A549 (cell line): ENCODE results near the gene DCAKD. TPM values are rescaled to one million over a fixed set of nuclear protein-coding genes. Genes with fewer than 3 reads are reported as not detected.

Experiments used
- ATAC-seq, 2 experiments: fragments of 200-7000 bp in 1 of 2; fragments of >200 bp in 1 of 2; cut with Nextera tagmentation in 1 of 2; cut with Tn5 transposase in 1 of 2; 3 replicates each; pipeline versions ENCODE4 v1.8.0 to v1.9.1; 2018 to 2020; ENCODE audit warnings: mild to moderate bottlenecking in 1 of 2, moderate library complexity in 1 of 2
- CTCF ChIA-PET: fragments of 300-600 bp; sonication (Branson Sonifier 250); formaldehyde crosslinking; extraction: SDS; loops from one replicate; lab custom pipeline; 2021; ENCODE audit warnings: antibody characterized with exemption, inconsistent platforms; lab: Yijun Ruan, JAX
- POLR2A ChIA-PET: fragments of 350-600 bp; formaldehyde crosslinking; extraction: SDS; loops from one replicate; lab custom pipeline; 2021; ENCODE audit warnings: antibody characterized with exemption, inconsistent platforms; lab: Yijun Ruan, JAX
- DNase-seq, 2 experiments: peaks; one replicate each; pipeline versions ENCODE4 v3.0.0 to v3.0.0-alpha.2; 2011 to 2016; ENCODE audit warnings: low read depth in 1 of 2, low spot score in 1 of 2
- FAIRE-seq: peaks from 2 replicates; lab custom pipeline; 2011; peaks lifted over from hg19 to GRCh38; lab: Jason Lieb, UNC
- H3K27ac ChIP-seq, 2 experiments: fragments of >200 bp; sonication (Bioruptor Twin); formaldehyde crosslinking; 3 replicates each; pipeline ENCODE4 v1.5.1; 2016 to 2017
- H3K4me1 ChIP-seq: fragments of >200 bp; sonication (Bioruptor Twin); formaldehyde crosslinking; 3 replicates; pipeline ENCODE4 v1.6.1; 2016
- H3K4me2 ChIP-seq: fragments of >200 bp; sonication (Bioruptor Twin); formaldehyde crosslinking; 3 replicates; pipeline ENCODE4 v1.6.1; 2016
- H3K4me3 ChIP-seq: fragments of >200 bp; sonication (Bioruptor Twin); formaldehyde crosslinking; 3 replicates; pipeline ENCODE4 v1.5.1; 2016
- H3K9me3 ChIP-seq: fragments of >200 bp; sonication (Bioruptor Twin); formaldehyde crosslinking; 3 replicates; pipeline ENCODE4 v1.6.1; 2016
- BHLHE40 ChIP-seq: IDR thresholded peaks from 2 replicates; pipeline ENCODE4 v1.6.1; 2012; ENCODE audit warnings: low read depth, low read length, inconsistent platforms
- CBX2 ChIP-seq: fragments of 200-600 bp; sonication (generic); IDR thresholded peaks from 2 replicates; pipeline ENCODE4 v1.6.1; 2016; ENCODE audit warnings: low read depth, mild to moderate bottlenecking, borderline replicate concordance
- CHD4 ChIP-seq: fragments of 200-600 bp; sonication (generic); IDR thresholded peaks from 2 replicates; pipeline ENCODE4 v1.6.1; 2016; ENCODE audit warnings: antibody characterized with exemption, mild to moderate bottlenecking, borderline replicate concordance
- EHF ChIP-seq: fragments of 250-450 bp; sonication (Bioruptor Pico); IDR thresholded peaks from 2 replicates; pipeline ENCODE4 v1.5.0; 2020; ENCODE audit warnings: mild to moderate bottlenecking
- GATA3 ChIP-seq: IDR thresholded peaks from 2 replicates; pipeline ENCODE4 v1.6.1; 2012; ENCODE audit warnings: borderline replicate concordance
- HDAC2 ChIP-seq: fragments of 200-600 bp; sonication (generic); IDR thresholded peaks from 2 replicates; pipeline ENCODE4 v1.6.1; 2016
- HES2 ChIP-seq: fragments of >200 bp; sonication (Bioruptor Twin); formaldehyde crosslinking; IDR thresholded peaks from 2 replicates; pipeline ENCODE4 v1.6.1; 2016
- HEYL ChIP-seq: fragments of 250-450 bp; sonication (Bioruptor Pico); IDR thresholded peaks from 2 replicates; pipeline ENCODE4 v1.8.0; 2021; ENCODE audit warnings: mild to moderate bottlenecking, moderate library complexity
- HMGXB4 ChIP-seq: fragments of 250-450 bp; sonication (Bioruptor Pico); IDR thresholded peaks from 2 replicates; pipeline ENCODE4 v1.5.0; 2021; ENCODE audit warnings: mild to moderate bottlenecking, moderate library complexity, borderline replicate concordance
- HOXB13 ChIP-seq: fragments of 250-450 bp; sonication (Bioruptor Pico); IDR thresholded peaks from 2 replicates; pipeline ENCODE4 v1.5.0; 2020; ENCODE audit warnings: low read depth, mild to moderate bottlenecking, moderate library complexity
- JUNB ChIP-seq: fragments of >200 bp; sonication (Bioruptor Twin); formaldehyde crosslinking; IDR thresholded peaks from 2 replicates; pipeline ENCODE4 v1.6.1; 2016
- MAFK ChIP-seq: fragments of 450-650 bp; IDR thresholded peaks from 2 replicates; pipeline ENCODE4 v1.6.1; 2014; ENCODE audit not compliant: partially characterized antibody
- MAZ ChIP-seq: fragments of 150-350 bp; IDR thresholded peaks from 2 replicates; pipeline ENCODE4 v1.6.1; 2014; ENCODE audit warnings: antibody characterized with exemption, low read depth, low read length, borderline replicate concordance
- NR3C1 ChIP-seq: fragments of >200 bp; sonication (Bioruptor Twin); formaldehyde crosslinking; IDR thresholded peaks from 3 replicates; pipeline ENCODE4 v1.6.1; 2017
- RAD21 ChIP-seq, 2 experiments: fragments of >200 bp in 1 of 2; sonication (Bioruptor Twin) in 1 of 2; formaldehyde crosslinking in 1 of 2; IDR thresholded peaks in 1 of 2; conservative IDR thresholded peaks in 1 of 2; 2 replicates in 1 of 2; 3 replicates in 1 of 2; pipeline ENCODE4 v1.6.1; 2012 to 2018; ENCODE audit warnings: inconsistent platforms in 1 of 2
- RNF2 ChIP-seq: fragments of 200-600 bp; sonication (generic); IDR thresholded peaks from 2 replicates; pipeline ENCODE4 v1.6.1; 2016; ENCODE audit warnings: low read depth, mild to moderate bottlenecking, antibody characterized with exemption, moderate library complexity, borderline replicate concordance
- TP53 ChIP-seq: fragments of 250-450 bp; sonication (Bioruptor Pico); IDR thresholded peaks from 2 replicates; pipeline ENCODE4 v1.5.0; 2021; ENCODE audit warnings: mild to moderate bottlenecking, moderate library complexity
- ZC3H11A ChIP-seq: fragments of 450-650 bp; IDR thresholded peaks from 2 replicates; pipeline ENCODE4 v1.6.1; 2014; ENCODE audit warnings: antibody characterized with exemption, mild to moderate bottlenecking
- ZNF302 ChIP-seq: fragments of 250-450 bp; sonication (Bioruptor Pico); IDR thresholded peaks from 2 replicates; pipeline ENCODE4 v1.9.0; 2021; ENCODE audit warnings: inconsistent platforms, mild to moderate bottlenecking, moderate library complexity
- whole genome bisulfite sequencing: methylation state at CpG from one replicate; pipeline ENCODE4 v1.1.6; 2017; ENCODE audit errors: missing lambda C conversion rate; 5-methylcytosine and 5-hydroxymethylcytosine counted together
- polyA plus RNA-seq, 4 experiments: library from polyadenylated mRNA; depleted of rRNA in 3 of 4; stranded (reverse); fragments of >200 nt; fragmentation: RNase III in 1 of 4; extraction: RNeasy Plus Mini Kit Qiagen cat#74134 plus additional on column Dnase treatment in 1 of 4; gene quantifications; 2 replicates in 3 of 4; 3 replicates in 1 of 4; pipeline ENCODE4 v1.2.3, GENCODE V29; 2011 to 2017
- TF ChIP-seq, protein P1 (sequence below): IDR thresholded peaks from 2 replicates; pipeline ENCODE4 v1.6.1; 2012

The DCAKD gene
- polyA plus RNA-seq, 2 of the 4 experiments (the other 2 are of a cell fraction), result 18.7 to 21.4 TPM

DNA sequence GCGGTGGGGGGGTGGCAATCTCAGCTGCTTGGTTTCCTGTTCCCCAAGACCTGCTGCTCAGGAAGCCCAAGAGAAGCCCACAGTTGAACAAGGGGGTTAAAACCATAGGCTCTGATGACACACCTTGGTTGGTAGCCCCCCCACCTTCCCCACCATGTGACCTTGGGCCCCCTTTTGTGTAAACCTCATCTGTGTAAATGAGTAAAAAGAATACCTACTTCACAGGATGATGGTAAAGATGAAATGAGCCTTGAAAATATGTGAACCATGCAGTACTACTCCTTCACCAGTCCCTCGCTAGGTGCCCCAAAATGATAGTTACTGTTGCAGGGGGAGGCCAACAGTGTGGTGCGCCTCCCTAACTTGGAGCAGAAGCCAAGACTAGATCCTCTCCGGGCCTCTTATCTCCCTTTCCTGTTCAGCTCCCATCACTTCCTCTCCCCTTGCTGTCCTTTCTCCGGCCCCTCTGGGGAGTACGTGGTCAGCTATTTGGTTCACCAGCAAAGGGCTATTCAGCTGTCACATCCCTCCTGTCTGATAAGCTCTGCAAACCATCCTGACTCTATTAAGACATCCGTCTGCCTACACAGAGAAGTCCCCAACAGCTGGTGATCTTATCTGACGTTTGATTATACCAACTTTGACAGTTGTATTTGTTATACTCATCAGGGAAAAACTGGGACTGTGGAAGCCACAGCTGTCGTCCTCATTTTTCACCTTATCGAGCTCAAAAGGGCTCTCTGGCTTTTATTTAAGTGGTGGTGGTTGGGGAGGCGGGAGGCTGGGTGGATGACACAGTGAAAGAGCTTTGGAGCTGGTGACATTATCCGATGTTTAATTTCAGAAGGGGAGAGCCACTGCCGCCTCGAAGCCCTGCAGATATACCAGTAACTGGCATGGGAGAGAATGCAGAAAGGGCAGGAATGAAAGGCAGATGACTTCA lies 19.9 kb downstream of the DCAKD start:
- Histone ChIP-seq H3K4me1 (no peaks in the 10 kb centered on the region), H3K9me3 (no peaks in the 10 kb centered on the region), H3K4me2 (no peak overlapping the region)
- 88% methylated on average over 14 of the region's 14 CpGs for WGBS
- CTCF ChIA-PET, result interaction anchor here (0.6 to 66.5 kb wide), 8 partner anchors 10 to 700 kb away, joined by 3 to 1853 read pairs (median 5); partner anchors contain the start of genes ACBD4 and GFAP
- ATAC-seq (no peak), FAIRE-seq (no peak)
- POLR2A ChIA-PET, result no interaction called here
- TF ChIP-seq MAZ, result no peak
- TF ChIP-seq GATA3, result no peak
- TF ChIP-seq ZNF302 (CRISPR knock-in tag), result no peak
- no peak for TF ChIP-seq HES2
- TF ChIP-seq, protein P1, sequence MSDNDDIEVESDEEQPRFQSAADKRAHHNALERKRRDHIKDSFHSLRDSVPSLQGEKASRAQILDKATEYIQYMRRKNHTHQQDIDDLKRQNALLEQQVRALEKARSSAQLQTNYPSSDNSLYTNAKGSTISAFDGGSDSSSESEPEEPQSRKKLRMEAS, result no peak
- no peak for TF ChIP-seq JUNB
- TF ChIP-seq, all 56 proteins: peak for 0
- no peak for DNase-seq
- Histone ChIP-seq H3K27ac (no peak overlapping the region), H3K4me3 (no peak overlapping the region)

DNA sequence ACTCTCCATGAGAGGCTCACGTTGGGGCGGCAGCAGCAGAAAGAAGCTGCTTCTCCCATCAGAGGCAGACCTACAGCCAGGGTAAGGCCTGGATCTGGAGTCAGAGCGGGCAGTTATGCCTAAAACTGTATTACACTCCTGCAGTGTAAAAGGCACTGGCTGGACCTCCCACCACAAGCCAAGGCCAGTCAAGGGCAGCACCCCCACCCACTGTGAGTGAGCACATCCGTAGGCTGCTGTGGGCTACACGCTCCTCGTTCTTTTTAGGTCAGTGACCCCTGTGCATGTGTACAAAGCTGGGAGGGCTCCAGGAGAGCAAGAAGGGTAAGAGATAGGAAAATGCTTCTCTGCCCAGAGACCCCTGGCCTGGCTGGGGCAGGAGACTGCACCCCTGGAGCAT lies 20.7 kb downstream of the DCAKD start:
- ATAC-seq, result no peak

GRCh38 chr17:45029758-45030423 lies 21.5 kb downstream of the DCAKD start:
- no peaks in the 10 kb centered on the region for H3K9me3 ChIP-seq
- no peaks in the 10 kb centered on the region for H3K4me1 ChIP-seq
- TF ChIP-seq HOXB13 (CRISPR knock-in tag) (no peak), CBX2 (no peak), HEYL (CRISPR knock-in tag) (no peak), NR3C1 (no peak)
- 86% methylated on average over 17 of the region's 17 CpGs for WGBS
- H3K27ac ChIP-seq, result no peak overlapping the region
- ChIA-PET POLR2A (no interaction called here), CTCF (interaction anchor here (0.8 to 66.5 kb wide), 7 partner anchors 8 to 151 kb away, joined by 3 to 1853 read pairs (median 5); partner anchors contain the start of genes ACBD4 and GFAP)
- FAIRE-seq (no peak), DNase-seq (no peak), ATAC-seq (no peak; a peak in 1 of 6 replicates)
- no peak overlapping the region for H3K4me3 ChIP-seq
- H3K4me2 ChIP-seq, result no peak overlapping the region

More for the DNA sequence above, 20.7 kb downstream of the DCAKD start:
- 91% methylated on average over 6 of the region's 6 CpGs for WGBS
- no peak for TF ChIP-seq ZNF302 (CRISPR knock-in tag)
- TF ChIP-seq HDAC2, result no peak
- no peak for TF ChIP-seq HMGXB4 (CRISPR knock-in tag)
- TF ChIP-seq RNF2, result no peak
- no peak for TF ChIP-seq EHF (CRISPR knock-in tag)
- TF ChIP-seq MAFK, result no peak
- TF ChIP-seq BHLHE40, result no peak
- TF ChIP-seq RAD21 (conservative IDR thresholded peaks at IDR 0.05 in 1 of 2, IDR thresholded peaks at IDR 0.05 in 1 of 2), result no peak
- TF ChIP-seq TP53 (CRISPR knock-in tag), result no peak
- no peak for TF ChIP-seq CBX2
- TF ChIP-seq CHD4, result no peak
- TF ChIP-seq ZC3H11A, result no peak
- Histone ChIP-seq H3K4me1 (no peaks in the 10 kb centered on the region), H3K9me3 (no peaks in the 10 kb centered on the region), H3K27ac (no peak overlapping the region), H3K4me2 (no peak overlapping the region), H3K4me3 (no peak overlapping the region)
- DNase-seq, result no peak
- CTCF ChIA-PET, result interaction anchor here (0.6 to 66.5 kb wide), 7 partner anchors 9 to 700 kb away, joined by 3 to 1853 read pairs (median 7); partner anchors contain the start of gene GFAP
- POLR2A ChIA-PET, result no interaction called here
- no peak for FAIRE-seq
